Liver (tissue), 9 donors: ENCODE measurements around the gene MYL7. TPM values are rescaled to one million over a fixed set of nuclear protein-coding genes. Genes with fewer than 3 reads are reported as not detected.

Experiments
- DNase-seq: peaks from one replicate; pipeline ENCODE4 v3.0.0-alpha.2; 2017; ENCODE audit warnings: low spot score
- H3K27ac ChIP-seq, 2 donors: one replicate each; pipeline ENCODE4 v1.7.0; 2013; ENCODE audit warnings: inconsistent platforms in 2 of 2, low read length in 2 of 2, control low read depth in 1 of 2, low read depth in 1 of 2, mild to moderate bottlenecking in 1 of 2
- H3K27me3 ChIP-seq, 4 donors: one replicate each; pipeline versions ENCODE4 v1.6.1 to v1.7.0; 2013; ENCODE audit warnings: low read length in 3 of 4, inconsistent platforms in 1 of 4, mild to moderate bottlenecking in 1 of 4, moderate library complexity in 1 of 4; ENCODE audit not compliant: control insufficient read depth in 4 of 4, insufficient read depth in 4 of 4
- H3K36me3 ChIP-seq, 4 donors: one replicate each; pipeline versions ENCODE4 v1.6.1 to v1.7.0; 2013; ENCODE audit warnings: low read length in 3 of 4, mild to moderate bottlenecking in 3 of 4, low read depth in 1 of 4, moderate library complexity in 1 of 4; ENCODE audit not compliant: control insufficient read depth in 4 of 4, insufficient read depth in 3 of 4
- H3K4me1 ChIP-seq, 4 donors: one replicate each; pipeline versions ENCODE4 v1.6.1 to v1.7.0; 2013; ENCODE audit warnings: low read length in 3 of 4, mild to moderate bottlenecking in 3 of 4, moderate library complexity in 1 of 4; ENCODE audit not compliant: control insufficient read depth in 4 of 4, insufficient read depth in 4 of 4
- H3K4me3 ChIP-seq, 3 donors: one replicate each; pipeline versions ENCODE4 v1.6.1 to v1.7.0; 2013; ENCODE audit warnings: low read length in 3 of 3, control low read depth in 1 of 3, low read depth in 1 of 3, mild to moderate bottlenecking in 1 of 3
- H3K9ac ChIP-seq, 2 donors: one replicate each; pipeline ENCODE4 v1.7.0; 2013; ENCODE audit warnings: low read length in 2 of 2, mild to moderate bottlenecking in 2 of 2, moderate library complexity in 2 of 2, control low read depth in 1 of 2, low read depth in 1 of 2
- H3K9me3 ChIP-seq, 4 donors: one replicate each; pipeline versions ENCODE4 v1.6.1 to v1.7.0; 2013; ENCODE audit warnings: low read length in 3 of 4; ENCODE audit not compliant: control insufficient read depth in 4 of 4
- EGR1 ChIP-seq, 2 donors: IDR thresholded peaks; 2 replicates each; pipeline ENCODE4 v1.6.1; 2016 to 2018; ENCODE audit warnings: antibody characterized with exemption in 2 of 2, low read depth in 2 of 2
- FOXA1 ChIP-seq: IDR thresholded peaks from 2 replicates; pipeline ENCODE4 v1.6.1; 2016; ENCODE audit warnings: antibody characterized with exemption
- FOXA2 ChIP-seq: IDR thresholded peaks from 2 replicates; pipeline ENCODE4 v1.6.1; 2016; ENCODE audit warnings: antibody characterized with exemption
- GABPA ChIP-seq, 2 donors: IDR thresholded peaks in 1 of 2; conservative IDR thresholded peaks in 1 of 2; 2 replicates each; pipeline ENCODE4 v1.6.1; 2016; ENCODE audit warnings: antibody characterized with exemption in 2 of 2, mild to moderate bottlenecking in 1 of 2, moderate library complexity in 1 of 2
- HNF4A ChIP-seq, 2 donors: conservative IDR thresholded peaks; 2 replicates each; pipeline ENCODE4 v1.6.1; 2016; ENCODE audit warnings: antibody characterized with exemption in 2 of 2, mild to moderate bottlenecking in 2 of 2
- JUND ChIP-seq, 2 donors: IDR thresholded peaks; 2 replicates each; pipeline ENCODE4 v1.6.1; 2016; ENCODE audit warnings: antibody characterized with exemption in 2 of 2
- NR2F2 ChIP-seq: IDR thresholded peaks from 2 replicates; pipeline ENCODE4 v1.6.1; 2016; ENCODE audit warnings: antibody characterized with exemption
- RAD21 ChIP-seq, 2 donors: IDR thresholded peaks; 2 replicates each; pipeline ENCODE4 v1.6.1; 2016; ENCODE audit warnings: antibody characterized with exemption in 2 of 2, mild to moderate bottlenecking in 2 of 2
- RXRA ChIP-seq, 2 donors: IDR thresholded peaks; 2 replicates each; pipeline ENCODE4 v1.6.1; 2017 to 2018; ENCODE audit warnings: antibody characterized with exemption in 2 of 2, mild to moderate bottlenecking in 1 of 2
- TAF1 ChIP-seq: conservative IDR thresholded peaks from 2 replicates; pipeline ENCODE4 v1.6.1; 2016; ENCODE audit warnings: antibody characterized with exemption, mild to moderate bottlenecking
- YY1 ChIP-seq: IDR thresholded peaks from 2 replicates; pipeline ENCODE4 v1.6.1; 2016; ENCODE audit warnings: antibody characterized with exemption, mild to moderate bottlenecking
- WGBS: extraction: QIAGEN DNeasy Blood & Tissue Kit; methylation state at CpG from one replicate; pipeline ENCODE4 v1.1.7; 2013; 5-methylcytosine and 5-hydroxymethylcytosine counted together
- polyA plus RNA-seq, 2 donors: library from polyadenylated mRNA; stranded (reverse) in 1 of 2; unstranded in 1 of 2; fragments of 200-250 nt in 1 of 2; fragments of >200 nt in 1 of 2; fragmentation: Nextera tagmentation in 1 of 2; extraction: Ambion mirVana in 1 of 2; gene quantifications; one replicate each; pipeline versions ENCODE4 v1.2.1 to v1.2.3, GENCODE V29; 2013 to 2015
- total RNA-seq, 2 donors: library from RNA; depleted of rRNA; stranded (reverse); fragments of >200 nt; gene quantifications; one replicate each; pipeline ENCODE4 v1.2.3, GENCODE V29; 2014
- TF ChIP-seq, protein P1 (sequence below): IDR thresholded peaks from 2 replicates; pipeline ENCODE4 v1.6.1; 2016; ENCODE audit warnings: antibody characterized with exemption
- TF ChIP-seq, protein P2 (sequence below): fragments of 150-350 bp; IDR thresholded peaks from 2 replicates; pipeline ENCODE4 v1.5.1; 2017; ENCODE audit warnings: improper control_type of control experiment, low read depth, low read length; ENCODE audit not compliant: missing input control
- TF ChIP-seq, protein P3 (sequence below): IDR thresholded peaks from 2 replicates; pipeline ENCODE4 v1.6.1; 2016; ENCODE audit warnings: antibody characterized with exemption, mild to moderate bottlenecking
- TF ChIP-seq, protein P4 (sequence below): IDR thresholded peaks from 2 replicates; pipeline ENCODE4 v1.6.1; 2016; ENCODE audit warnings: antibody characterized with exemption
- donor health status: healthy.
- donor health status: healthy.
- donor health status: healthy.
- donor health status: healthy.
- donor health status: healthy.

MYL7 gene
- total and polyA plus RNA-seq, 4 donors: not detected

DNA sequence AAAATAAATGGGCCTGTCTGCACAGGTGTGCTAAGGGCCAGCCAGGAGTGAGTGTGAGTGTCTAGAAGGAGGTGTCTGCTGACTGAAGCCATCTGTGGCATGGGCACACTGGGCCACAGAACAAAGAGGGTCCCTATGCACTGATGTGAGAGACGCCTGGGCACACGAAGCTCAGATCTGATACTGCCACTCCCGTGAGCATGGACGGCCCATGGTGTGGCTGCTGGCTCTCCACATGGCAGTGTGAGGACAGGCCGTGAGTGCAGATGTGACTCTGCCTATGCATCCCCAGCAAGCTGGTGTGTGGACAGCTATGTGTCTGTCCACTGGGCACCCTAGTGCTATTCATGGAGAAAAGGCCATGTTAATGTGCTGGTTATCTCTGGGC is 12.8 kb upstream of the MYL7 start:
- peaks cover 0 to 24% (median 4%) of the 10 kb centered on the region in 4 donors for H3K36me3 ChIP-seq
- no peak overlapping the region for H3K27ac ChIP-seq
- no peak overlapping the region for H3K9ac ChIP-seq
- no peaks in the 10 kb centered on the region for H3K9me3 ChIP-seq
- DNase-seq: no peak
- peaks cover 8 to 45% (median 38%) of the 10 kb centered on the region in 4 donors for H3K4me1 ChIP-seq
- 92% methylated on average over 5 of the region's 5 CpGs for WGBS
- no peak for TF ChIP-seq RXRA (IDR thresholded peaks at IDR 0.05)
- H3K4me3 ChIP-seq: no peak overlapping the region
- H3K27me3 ChIP-seq: no peaks in the 10 kb centered on the region

DNA sequence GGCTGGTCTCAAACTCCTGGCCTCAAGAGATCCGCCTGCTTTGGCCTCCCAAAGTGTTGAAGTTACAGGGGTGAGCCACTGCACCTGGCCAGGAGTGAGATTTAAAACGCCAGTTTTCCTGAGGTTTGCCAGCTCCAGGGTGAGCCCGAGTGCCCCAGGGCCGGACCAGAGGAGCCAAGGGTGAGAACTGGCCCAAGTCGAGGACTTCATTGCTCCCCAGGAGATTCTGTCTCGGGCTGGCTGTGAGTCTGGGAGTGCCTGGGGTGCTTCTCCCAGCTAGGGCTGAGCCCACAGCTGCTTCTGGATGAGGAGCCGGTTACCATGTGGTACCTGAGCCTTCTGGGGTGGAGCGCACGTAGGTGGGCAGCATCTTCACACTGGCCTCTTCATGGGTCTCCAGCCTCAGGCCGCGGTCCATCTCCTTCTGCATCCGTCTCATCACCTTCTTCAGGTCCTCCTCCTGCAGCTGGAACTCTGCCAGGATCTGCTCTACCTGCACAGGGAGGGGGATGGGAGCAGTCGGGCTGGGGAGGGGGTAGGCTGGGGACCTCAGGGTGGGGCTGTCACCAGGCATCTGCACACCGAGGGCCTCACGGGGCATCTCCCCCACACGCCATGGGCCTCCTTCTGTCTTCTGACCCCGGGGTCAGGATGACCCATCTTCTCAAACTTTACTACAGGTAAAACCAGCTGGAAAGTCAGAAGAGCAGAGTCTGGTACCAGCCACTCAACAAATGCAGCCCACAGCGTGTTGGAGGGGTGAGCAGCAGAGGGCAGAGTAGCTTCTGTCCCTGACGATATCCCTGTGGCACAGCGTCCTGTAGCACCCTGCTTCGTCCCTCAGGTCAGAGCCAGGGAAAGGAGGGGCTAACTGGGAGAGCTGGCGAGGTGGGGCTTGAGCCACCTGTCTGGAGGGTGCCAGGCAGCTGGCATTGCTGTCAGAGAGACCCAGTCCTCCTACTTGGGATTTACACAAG is 12.1 kb upstream of the MYL7 start:
- TF ChIP-seq RAD21 (IDR thresholded peaks at IDR 0.05) (no peak), EGR1 (IDR thresholded peaks at IDR 0.05; ENCODE audit: low read depth in 2 of 2) (no peak)
- H3K9ac ChIP-seq: no peak overlapping the region
- no peaks in the 10 kb centered on the region for H3K9me3 ChIP-seq
- 88% methylated on average over 22 of the region's 22 CpGs for WGBS
- no peaks in the 10 kb centered on the region for H3K27me3 ChIP-seq
- H3K36me3 ChIP-seq: peaks cover 0 to 24% (median 4%) of the 10 kb centered on the region in 4 donors
- no peak overlapping the region for H3K4me3 ChIP-seq
- DNase-seq: no peak
- no peak overlapping the region for H3K27ac ChIP-seq
- H3K4me1 ChIP-seq: peaks cover 2 to 39% (median 32%) of the 10 kb centered on the region in 4 donors

DNA sequence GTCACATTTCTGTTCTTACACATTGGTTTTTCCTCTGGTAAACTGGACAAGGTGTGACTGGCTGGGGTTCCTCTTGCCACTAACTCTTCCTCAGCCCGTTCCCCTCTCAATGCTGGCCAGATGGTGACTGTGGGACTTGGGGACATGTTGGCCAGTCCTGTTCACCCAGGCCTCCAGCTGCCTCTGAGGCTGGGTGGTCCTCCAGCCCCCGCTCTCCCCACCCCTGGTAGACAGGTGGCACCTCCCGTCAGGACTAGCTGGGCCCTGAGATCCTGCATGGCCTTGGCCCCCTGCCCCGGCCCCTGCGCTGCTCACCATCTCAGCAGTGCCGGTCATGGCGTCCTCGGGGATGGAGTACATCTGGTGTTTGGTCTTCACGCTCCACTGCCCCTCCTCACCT is 10.8 kb upstream of the MYL7 start:
- no peak for DNase-seq
- no peaks in the 10 kb centered on the region for H3K9me3 ChIP-seq
- 96% methylated on average over 9 of the region's 9 CpGs for WGBS
- no peak overlapping the region for H3K27ac ChIP-seq
- TF ChIP-seq, protein P1, sequence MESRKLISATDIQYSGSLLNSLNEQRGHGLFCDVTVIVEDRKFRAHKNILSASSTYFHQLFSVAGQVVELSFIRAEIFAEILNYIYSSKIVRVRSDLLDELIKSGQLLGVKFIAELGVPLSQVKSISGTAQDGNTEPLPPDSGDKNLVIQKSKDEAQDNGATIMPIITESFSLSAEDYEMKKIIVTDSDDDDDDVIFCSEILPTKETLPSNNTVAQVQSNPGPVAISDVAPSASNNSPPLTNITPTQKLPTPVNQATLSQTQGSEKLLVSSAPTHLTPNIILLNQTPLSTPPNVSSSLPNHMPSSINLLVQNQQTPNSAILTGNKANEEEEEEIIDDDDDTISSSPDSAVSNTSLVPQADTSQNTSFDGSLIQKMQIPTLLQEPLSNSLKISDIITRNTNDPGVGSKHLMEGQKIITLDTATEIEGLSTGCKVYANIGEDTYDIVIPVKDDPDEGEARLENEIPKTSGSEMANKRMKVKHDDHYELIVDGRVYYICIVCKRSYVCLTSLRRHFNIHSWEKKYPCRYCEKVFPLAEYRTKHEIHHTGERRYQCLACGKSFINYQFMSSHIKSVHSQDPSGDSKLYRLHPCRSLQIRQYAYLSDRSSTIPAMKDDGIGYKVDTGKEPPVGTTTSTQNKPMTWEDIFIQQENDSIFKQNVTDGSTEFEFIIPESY: no peak
- TF ChIP-seq, protein P2, sequence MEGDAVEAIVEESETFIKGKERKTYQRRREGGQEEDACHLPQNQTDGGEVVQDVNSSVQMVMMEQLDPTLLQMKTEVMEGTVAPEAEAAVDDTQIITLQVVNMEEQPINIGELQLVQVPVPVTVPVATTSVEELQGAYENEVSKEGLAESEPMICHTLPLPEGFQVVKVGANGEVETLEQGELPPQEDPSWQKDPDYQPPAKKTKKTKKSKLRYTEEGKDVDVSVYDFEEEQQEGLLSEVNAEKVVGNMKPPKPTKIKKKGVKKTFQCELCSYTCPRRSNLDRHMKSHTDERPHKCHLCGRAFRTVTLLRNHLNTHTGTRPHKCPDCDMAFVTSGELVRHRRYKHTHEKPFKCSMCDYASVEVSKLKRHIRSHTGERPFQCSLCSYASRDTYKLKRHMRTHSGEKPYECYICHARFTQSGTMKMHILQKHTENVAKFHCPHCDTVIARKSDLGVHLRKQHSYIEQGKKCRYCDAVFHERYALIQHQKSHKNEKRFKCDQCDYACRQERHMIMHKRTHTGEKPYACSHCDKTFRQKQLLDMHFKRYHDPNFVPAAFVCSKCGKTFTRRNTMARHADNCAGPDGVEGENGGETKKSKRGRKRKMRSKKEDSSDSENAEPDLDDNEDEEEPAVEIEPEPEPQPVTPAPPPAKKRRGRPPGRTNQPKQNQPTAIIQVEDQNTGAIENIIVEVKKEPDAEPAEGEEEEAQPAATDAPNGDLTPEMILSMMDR: no peak
- TF ChIP-seq FOXA1: no peak
- TF ChIP-seq RAD21 (IDR thresholded peaks at IDR 0.05): no peak
- TF ChIP-seq GABPA (IDR thresholded peaks at IDR 0.05 in 1 of 2, conservative IDR thresholded peaks at IDR 0.05 in 1 of 2): no peak
- TF ChIP-seq YY1: no peak
- TF ChIP-seq NR2F2: no peak
- TF ChIP-seq TAF1: no peak
- no peak for TF ChIP-seq FOXA2
- TF ChIP-seq, protein P3, sequence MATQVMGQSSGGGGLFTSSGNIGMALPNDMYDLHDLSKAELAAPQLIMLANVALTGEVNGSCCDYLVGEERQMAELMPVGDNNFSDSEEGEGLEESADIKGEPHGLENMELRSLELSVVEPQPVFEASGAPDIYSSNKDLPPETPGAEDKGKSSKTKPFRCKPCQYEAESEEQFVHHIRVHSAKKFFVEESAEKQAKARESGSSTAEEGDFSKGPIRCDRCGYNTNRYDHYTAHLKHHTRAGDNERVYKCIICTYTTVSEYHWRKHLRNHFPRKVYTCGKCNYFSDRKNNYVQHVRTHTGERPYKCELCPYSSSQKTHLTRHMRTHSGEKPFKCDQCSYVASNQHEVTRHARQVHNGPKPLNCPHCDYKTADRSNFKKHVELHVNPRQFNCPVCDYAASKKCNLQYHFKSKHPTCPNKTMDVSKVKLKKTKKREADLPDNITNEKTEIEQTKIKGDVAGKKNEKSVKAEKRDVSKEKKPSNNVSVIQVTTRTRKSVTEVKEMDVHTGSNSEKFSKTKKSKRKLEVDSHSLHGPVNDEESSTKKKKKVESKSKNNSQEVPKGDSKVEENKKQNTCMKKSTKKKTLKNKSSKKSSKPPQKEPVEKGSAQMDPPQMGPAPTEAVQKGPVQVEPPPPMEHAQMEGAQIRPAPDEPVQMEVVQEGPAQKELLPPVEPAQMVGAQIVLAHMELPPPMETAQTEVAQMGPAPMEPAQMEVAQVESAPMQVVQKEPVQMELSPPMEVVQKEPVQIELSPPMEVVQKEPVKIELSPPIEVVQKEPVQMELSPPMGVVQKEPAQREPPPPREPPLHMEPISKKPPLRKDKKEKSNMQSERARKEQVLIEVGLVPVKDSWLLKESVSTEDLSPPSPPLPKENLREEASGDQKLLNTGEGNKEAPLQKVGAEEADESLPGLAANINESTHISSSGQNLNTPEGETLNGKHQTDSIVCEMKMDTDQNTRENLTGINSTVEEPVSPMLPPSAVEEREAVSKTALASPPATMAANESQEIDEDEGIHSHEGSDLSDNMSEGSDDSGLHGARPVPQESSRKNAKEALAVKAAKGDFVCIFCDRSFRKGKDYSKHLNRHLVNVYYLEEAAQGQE: no peak
- no peak for TF ChIP-seq JUND (IDR thresholded peaks at IDR 0.05)
- TF ChIP-seq HNF4A (conservative IDR thresholded peaks at IDR 0.05): no peak
- TF ChIP-seq, protein P4, sequence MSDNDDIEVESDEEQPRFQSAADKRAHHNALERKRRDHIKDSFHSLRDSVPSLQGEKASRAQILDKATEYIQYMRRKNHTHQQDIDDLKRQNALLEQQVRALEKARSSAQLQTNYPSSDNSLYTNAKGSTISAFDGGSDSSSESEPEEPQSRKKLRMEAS: no peak
- H3K27me3 ChIP-seq: no peaks in the 10 kb centered on the region
- peaks cover under 1 to 26% (median 19%) of the 10 kb centered on the region in 4 donors for H3K4me1 ChIP-seq
- H3K36me3 ChIP-seq: peaks cover 0 to 27% (median 8%) of the 10 kb centered on the region in 4 donors
- no peak overlapping the region for H3K4me3 ChIP-seq
- no peak overlapping the region for H3K9ac ChIP-seq
